ENCODE measurements around the gene GSN.

Gene GSN

DNA sequence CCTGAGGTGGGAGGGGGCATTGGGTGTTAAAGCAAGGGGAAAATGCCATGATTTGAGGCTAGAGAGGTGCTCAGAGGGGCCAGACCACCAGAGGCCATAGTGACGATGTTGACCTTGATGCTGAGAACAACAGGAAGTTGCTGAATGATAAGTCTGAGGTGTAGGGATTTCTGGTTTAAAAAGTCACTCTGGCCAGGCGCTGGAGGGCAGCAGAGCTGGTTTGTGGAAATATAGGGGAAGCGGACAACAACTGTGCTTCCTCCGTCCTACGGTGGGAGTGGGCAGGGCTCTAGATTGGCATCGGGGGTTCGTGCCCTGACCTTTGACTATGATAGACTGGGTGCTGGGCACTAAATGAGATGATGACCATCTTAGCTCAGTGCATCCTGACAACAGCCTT lies 57.4 kb downstream of the GSN start:
- no peak for DNase-seq

GRCh38 chr9:121326130-121326838 lies 58.3 kb downstream of the GSN start:
- no peak for DNase-seq

DNA sequence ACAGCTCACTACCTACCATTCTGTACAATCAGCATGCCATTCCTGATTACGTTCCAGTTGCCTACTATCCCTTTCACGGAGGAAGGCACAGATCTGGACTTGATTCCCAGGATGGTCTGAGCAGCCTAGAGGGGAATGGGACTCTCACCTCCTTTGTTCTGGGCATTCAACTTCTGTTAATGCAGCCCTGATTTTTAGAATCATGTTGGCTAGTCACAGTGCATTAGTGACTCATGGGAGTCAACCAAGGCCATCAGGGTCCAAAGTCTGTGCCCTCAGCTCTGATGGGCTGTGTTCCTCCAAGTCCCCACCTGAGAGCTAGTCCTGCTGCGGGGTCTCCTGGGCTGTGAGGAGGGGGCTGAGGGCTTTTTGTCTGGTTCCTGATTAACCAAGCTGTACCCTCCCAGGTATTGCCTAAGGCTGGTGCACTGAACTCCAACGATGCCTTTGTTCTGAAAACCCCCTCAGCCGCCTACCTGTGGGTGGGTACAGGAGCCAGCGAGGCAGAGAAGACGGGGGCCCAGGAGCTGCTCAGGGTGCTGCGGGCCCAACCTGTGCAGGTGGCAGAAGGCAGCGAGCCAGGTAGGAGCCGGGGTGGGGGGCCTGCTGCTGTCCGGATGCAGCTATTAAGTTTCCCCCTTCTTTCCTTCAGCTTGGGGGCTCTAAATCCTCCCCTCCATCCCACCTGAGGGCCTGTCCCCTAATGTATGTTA lies 59.1 kb downstream of the GSN start:
- DNase-seq = no peak

DNA sequence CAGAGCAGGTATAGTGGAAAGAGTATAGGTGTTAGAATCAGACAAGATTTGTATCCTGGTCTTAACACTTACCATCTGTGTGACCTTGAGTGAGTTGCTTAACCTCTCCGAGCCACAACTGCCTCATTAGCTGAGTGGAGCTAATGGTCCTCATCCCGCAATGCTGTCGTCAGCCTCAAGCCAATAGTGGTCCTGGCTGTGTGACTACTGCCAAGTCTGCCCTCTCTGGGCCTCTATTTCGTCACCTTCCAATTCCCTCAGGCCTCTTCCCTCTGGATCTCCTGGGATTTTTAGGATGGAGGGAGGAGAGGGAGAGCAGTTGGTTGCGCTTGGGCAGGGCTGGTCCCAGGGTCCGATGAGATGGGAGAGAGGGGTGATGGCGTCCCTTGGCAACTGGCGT lies 60.5 kb downstream of the GSN start:
- DNase-seq = no peak

DNA sequence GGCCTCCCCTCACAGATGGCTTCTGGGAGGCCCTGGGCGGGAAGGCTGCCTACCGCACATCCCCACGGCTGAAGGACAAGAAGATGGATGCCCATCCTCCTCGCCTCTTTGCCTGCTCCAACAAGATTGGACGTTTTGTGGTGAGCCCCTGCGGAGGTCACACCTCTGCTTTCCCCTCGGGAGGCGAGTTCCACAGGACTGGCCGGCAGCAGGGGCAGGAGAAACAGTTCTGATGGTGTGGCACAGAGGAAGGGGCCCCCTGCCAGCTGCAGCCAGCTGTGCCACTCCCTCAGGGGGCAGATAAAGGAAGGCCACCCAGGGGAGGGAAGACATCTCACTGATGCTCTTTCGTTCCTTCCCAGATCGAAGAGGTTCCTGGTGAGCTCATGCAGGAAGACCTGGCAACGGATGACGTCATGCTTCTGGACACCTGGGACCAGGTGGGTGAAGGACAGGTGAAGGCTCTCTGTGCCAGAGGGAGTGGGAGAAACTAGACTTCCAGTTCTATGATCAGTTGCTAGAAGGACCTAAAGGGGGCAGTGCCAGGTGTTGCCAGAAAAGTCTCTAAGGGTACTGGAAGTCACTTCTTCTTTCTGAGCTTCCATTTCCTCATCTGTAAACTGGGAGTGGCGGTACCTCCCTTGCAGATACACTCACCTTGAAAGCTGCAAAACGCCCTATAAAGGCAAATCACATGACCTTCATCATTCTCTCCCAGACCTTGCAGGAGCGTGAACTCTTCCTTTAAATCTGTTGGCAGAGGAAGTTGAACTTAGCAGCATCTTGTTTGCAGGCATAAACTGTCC lies 61.1 kb downstream of the GSN start:
- no peak for DNase-seq

DNA sequence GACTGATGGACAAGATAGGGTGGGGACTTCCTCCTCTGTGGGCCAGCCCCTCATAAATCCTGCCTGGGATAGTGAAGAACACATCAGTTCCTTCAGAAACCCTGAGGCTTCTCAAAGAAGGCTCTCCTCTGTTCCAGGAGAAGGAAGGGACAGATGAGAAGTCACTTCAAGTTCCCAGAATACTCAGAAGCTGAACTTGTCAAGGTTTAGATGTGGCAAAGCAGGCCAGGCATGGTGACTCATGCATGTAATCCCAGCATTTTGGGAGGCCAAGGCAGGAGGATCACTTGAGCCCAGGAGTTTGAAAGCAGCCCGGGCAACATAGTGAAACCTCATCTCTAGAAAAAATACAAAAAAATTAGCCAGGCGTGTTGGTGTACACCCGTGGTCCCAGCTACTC lies 63.6 kb downstream of the GSN start:
- DNase-seq = no peak

DNA sequence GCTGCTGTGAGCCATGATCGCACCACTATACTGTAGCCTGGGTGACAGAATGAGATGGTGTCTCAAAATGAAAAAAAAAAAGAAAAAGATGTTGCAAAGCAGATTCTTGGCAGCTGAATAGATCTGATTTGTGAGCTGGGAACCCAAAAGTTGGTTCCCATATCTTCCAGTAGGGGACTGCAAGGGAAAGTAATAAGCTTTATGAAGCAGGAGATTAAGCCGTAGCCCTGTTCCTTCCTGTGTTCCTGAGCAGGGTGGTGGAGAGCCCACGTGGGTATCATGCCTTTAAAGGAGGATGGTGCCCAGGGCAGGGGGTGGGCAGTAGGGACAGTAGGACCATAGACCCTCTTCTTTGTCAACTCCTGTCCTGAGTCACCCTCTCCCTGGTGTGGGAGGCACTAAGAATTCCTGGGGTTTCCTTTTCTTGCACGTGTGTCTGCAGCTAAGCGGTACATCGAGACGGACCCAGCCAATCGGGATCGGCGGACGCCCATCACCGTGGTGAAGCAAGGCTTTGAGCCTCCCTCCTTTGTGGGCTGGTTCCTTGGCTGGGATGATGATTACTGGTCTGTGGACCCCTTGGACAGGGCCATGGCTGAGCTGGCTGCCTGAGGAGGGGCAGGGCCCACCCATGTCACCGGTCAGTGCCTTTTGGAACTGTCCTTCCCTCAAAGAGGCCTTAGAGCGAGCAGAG lies 64.2 kb downstream of the GSN start:
- no peak for DNase-seq

- no peak for DNase-seq
Measured at GRCh38 chr9:121333950-121334773, 66.2 kb downstream of the GSN start.

DNA sequence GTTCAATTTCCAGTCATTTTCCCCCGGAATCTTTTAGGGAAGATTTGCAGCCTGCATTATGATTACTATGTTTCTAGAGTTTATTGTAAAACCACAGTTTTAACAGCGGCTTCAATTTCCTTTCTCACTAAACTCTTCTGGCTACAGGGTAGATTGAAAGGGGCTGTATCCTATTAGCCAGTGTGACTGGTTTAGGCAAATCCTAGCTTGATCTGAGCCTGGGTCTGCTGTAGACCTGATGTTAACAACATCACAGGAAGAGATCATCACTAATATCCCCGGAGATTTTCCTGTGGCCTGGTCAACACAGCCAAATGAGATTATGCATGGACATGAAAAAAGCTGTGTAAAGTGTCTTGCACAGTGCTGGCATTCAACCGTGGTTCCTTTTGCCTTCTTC lies 68.7 kb downstream of the GSN start:
- DNase-seq = no peak

- DNase-seq = no peak
Measured at GRCh38 chr9:121339437-121339836, 71.5 kb downstream of the GSN start.

DNA sequence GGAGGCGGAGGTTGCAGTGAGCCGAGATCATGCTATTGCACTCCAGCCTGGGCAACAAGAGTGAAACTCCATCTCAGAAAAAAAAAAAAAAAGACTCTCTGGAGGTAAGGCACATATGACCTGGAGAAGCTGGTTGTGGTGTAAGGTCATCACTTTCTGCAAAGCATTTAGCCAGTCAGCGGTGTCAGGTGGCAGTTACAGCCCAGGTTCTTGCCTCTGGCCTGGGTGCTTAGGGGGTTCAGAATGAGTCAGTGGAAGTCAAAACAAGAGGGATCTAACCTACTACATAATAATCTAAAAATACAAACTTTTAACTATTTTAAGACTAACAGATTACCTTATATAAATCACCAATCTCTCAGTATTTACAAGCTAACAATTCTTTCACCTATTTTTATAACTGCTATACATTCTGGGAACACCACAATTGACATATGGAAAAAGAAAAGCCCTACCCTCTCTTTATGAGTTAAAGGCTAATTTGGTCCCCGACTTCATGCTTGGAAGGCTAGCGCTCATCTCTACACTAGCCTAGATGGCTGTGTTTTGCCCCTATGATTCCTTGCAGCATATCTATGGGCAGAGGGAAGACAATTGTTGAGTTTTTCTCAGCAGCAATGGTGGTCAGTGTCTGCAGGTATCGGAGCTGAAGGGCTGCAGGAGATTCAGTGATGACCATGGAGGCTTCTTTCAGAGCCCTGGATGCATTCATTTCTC lies 72.9 kb downstream of the GSN start:
- no peak for DNase-seq

- no peak for DNase-seq
Measured at GRCh38 chr9:121344184-121344583, 76.2 kb downstream of the GSN start.

DNA sequence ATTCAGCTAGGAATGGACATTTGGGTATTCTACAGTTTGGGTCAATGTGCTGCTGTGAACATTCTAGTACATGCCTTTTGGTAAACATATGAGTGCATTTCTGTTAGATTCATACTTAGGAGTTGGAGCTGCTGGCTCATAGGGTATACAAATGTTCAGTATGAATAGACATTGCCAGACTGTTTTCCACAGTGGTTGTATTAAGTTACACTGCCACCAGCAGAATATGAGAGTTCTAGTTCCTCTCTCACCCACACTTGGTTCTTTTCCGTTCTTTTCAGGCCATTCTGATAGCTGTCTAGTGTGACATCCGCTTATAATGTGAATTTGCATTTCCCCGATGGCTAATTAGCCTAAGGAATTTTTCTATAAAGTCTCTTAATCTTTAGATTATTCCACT lies 77.1 kb downstream of the GSN start:
- no peak for DNase-seq

GRCh38 chr9:121348221-121348620 lies 80.3 kb downstream of the GSN start:
- DNase-seq = no peak

DNA sequence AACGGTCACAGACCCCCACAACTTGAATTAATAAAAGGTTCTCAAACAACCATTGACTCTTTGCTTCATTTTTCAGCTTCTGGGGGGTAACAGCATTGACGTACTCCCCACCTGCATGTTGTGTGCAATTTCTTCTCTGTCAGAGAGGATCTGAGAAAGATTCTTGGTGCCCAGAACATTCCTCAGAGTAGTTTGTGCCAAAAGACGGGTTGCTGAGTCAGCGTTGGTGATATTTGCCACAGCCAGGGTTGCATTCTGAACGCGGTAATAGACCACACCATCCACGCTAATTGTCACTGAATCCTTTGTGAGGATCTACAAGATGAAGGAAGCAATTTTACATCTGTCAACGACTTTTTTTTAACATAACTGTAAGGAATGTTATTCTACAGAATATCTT lies 81.0 kb downstream of the GSN start:
- no peak for DNase-seq

GRCh38 chr9:121350036-121350435 lies 82.1 kb downstream of the GSN start:
- DNase-seq = no peak

DNA sequence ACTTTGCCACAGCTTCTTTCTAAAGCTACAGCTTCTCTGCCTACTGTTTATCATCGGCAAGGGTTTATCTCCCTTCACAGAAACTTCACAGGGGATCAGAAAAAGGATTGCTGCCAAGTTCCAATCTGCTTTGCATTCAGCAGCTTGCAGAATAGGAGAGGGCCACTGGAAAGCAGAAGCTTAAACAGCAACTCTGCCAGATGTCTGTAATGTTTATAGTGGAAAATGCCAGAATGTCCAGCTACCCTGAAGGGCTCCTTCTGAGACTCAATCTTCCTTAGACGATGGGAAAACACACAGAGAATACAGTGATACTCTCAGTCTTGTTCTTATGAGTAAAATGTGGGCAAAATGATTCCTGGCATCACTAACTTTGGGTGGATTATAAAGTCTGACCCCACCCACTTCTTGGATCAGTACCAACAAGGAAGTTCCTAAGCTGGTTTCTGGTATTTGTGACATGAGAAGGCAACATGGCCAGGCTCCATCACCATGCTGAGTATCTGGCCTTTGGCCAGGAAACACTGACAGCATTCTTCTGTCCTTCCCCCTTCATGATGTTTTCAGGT lies 83.1 kb downstream of the GSN start:
- no peak for DNase-seq

DNA sequence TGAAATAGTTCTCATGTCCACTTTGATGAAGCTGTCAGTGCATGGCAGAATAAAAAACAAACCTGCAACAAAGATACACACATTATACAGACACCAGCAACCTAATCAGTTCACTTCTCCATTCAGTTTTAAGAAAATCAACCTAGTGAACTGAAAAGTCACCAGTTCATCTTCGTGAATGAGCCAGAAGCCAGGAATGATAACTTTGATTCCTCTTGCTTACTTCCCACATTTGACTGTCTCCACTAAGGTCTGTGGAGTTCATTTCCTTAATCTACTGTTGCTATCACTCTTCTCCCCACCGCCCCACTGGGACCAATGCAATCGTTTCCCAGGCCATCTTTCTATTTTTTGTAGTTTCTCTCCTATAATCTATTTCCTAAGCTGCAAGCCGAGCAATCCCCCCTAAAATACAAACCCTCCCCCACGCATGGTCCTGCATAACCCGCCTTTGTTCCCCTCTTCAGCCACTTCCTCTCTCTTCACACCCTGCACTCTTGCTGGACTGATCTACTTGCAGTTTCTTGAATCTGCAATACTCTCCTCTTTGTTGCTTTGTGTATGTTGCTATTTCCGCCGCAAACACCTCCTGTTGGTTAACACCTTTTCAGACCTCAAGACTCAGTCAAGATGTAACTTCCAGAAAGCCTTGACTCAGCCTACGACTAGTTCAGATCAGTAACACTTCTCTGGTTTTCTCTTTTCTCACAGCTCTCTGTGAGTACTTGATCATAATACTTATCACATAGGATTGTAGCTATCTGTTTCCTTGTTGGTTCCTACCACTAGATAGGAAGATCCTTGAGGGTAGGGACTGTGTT lies 85.5 kb downstream of the GSN start:
- DNase-seq = peak; percentile 57

DNA sequence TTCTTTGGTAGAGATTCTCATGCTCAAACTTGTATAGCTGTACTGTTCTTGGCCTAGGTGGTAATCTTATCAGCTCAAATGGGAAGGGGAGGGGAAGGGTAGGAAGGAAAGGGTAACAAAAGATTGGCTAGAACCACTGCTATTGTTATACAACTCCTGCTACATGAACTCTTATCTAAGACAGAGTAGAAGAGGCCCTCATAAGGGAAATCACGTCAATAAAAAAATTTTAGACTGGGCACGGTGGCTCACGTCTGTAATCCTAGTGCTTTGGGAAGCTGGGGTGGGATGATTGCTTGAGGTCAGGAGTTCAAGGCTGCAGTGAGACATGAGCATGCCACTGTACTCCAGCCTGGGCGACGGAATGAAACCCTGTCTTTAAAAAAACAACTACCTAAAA lies 86.2 kb downstream of the GSN start:
- DNase-seq = no peak

DNA sequence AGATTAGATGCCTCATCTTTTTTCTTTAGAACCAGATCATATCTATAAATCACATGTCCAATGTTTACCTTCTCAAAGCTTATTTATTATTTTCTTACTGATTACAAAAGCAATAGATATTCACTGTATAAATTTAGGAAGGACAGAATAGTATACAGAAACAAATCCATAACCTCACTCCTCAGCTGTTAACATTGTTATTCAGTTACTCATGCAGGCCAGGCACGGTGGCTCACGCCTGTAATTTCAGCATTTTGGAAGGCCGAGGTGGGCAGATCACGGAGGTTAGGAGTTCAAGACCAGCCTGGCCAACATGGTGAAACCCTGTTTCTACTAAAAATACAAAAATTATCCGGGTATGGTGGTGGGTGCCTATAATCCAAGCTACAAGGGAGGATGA lies 86.8 kb downstream of the GSN start:
- DNase-seq = no peak

GRCh38 chr9:121357011-121357410 lies 89.0 kb downstream of the GSN start:
- DNase-seq = no peak

All from activated naive CD4-positive, alpha-beta T cell treated with Interleukin-2 at 50 U/mL for 16 hours (primary cell).